H1 (cell line): ENCODE data around the gene UBE2G2. TPM values are rescaled to one million over a fixed set of nuclear protein-coding genes. Genes with fewer than 3 reads are reported as not detected.
A peak's percentile ranks its signal among the peaks of the same experiment; 100 is the strongest.

Source experiments
- CTCF ChIA-PET: fragments of 300-600 bp; sonication (Branson Sonifier 250); formaldehyde crosslinking; loops from one replicate; lab custom pipeline; 2021; ENCODE audit not compliant: partially characterized antibody; lab: Charles Lee
- POLR2A ChIA-PET: fragments of 300-600 bp; sonication (Branson Sonifier 250); formaldehyde crosslinking; loops from one replicate; lab custom pipeline; 2021; ENCODE audit warnings: inconsistent platforms; ENCODE audit not compliant: partially characterized antibody; lab: Charles Lee
- DNase-seq, 2 experiments: peaks; one replicate each; pipeline versions ENCODE4 v3.0.0 to v3.0.0-alpha.2; 2010 to 2022; ENCODE audit warnings: low spot score in 2 of 2, low read depth in 1 of 2, mixed read lengths in 1 of 2
- FAIRE-seq: peaks from 2 replicates; lab custom pipeline; 2011; peaks lifted over from hg19 to GRCh38; lab: Jason Lieb, UNC
- H2AFZ ChIP-seq: 2 replicates; pipeline ENCODE4 v1.8.1; 2012; ENCODE audit warnings: low read length, inconsistent platforms
- H2AK5ac ChIP-seq: 2 replicates; pipeline ENCODE4 v1.6.1; 2013; ENCODE audit warnings: low read depth, low read length
- H2BK120ac ChIP-seq: replicated peaks from 2 replicates; pipeline ENCODE3; 2013; ENCODE audit warnings: low read depth, low read length, inconsistent platforms
- H2BK12ac ChIP-seq: 2 replicates; pipeline ENCODE4 v1.6.1; 2013; ENCODE audit warnings: low read depth, low read length
- H2BK15ac ChIP-seq: 2 replicates; pipeline ENCODE4 v1.6.1; 2013; ENCODE audit warnings: low read length
- H2BK20ac ChIP-seq: 2 replicates; pipeline ENCODE4 v1.6.1; 2013; ENCODE audit warnings: low read length
- H2BK5ac ChIP-seq: 2 replicates; pipeline ENCODE4 v1.6.1; 2013; ENCODE audit warnings: low read depth, low read length
- H3K14ac ChIP-seq: 2 replicates; pipeline ENCODE4 v1.6.1; 2013; ENCODE audit warnings: inconsistent platforms; ENCODE audit not compliant: insufficient read length
- H3K18ac ChIP-seq: 2 replicates; pipeline ENCODE4 v1.6.1; 2013; ENCODE audit warnings: low read length; ENCODE audit errors: extremely low read depth
- H3K23ac ChIP-seq: 2 replicates; pipeline ENCODE4 v1.6.1; 2013; ENCODE audit warnings: inconsistent platforms; ENCODE audit not compliant: insufficient read length
- H3K23me2 ChIP-seq: 2 replicates; pipeline ENCODE4 v1.6.1; 2013; ENCODE audit warnings: low read depth, low read length
- H3K27ac ChIP-seq: 2 replicates; pipeline ENCODE4 v1.6.1; 2011; ENCODE audit warnings: low read depth, low read length, inconsistent platforms
- H3K27me3 ChIP-seq, 4 experiments: replicated peaks in 1 of 4; 1 replicate in 1 of 4; 2 replicates in 3 of 4; pipeline versions ENCODE4 v1.6.1 to v1.8.1; 2011 to 2013; ENCODE audit warnings: low read length in 3 of 4, mild to moderate bottlenecking in 3 of 4, inconsistent platforms in 2 of 4, mixed read lengths in 2 of 4, moderate library complexity in 1 of 4; ENCODE audit not compliant: control insufficient read depth in 3 of 4, insufficient read depth in 3 of 4; ENCODE audit errors: extremely low read depth in 1 of 4
- H3K36me3 ChIP-seq, 4 experiments: 2 replicates each; pipeline versions ENCODE4 v1.6.1 to v1.8.1; 2011 to 2013; ENCODE audit warnings: mild to moderate bottlenecking in 4 of 4, low read length in 3 of 4, moderate library complexity in 2 of 4, control low read depth in 1 of 4, inconsistent platforms in 1 of 4; ENCODE audit not compliant: insufficient read depth in 4 of 4, control insufficient read depth in 2 of 4
- H3K4ac ChIP-seq: replicated peaks from 2 replicates; pipeline ENCODE3; 2013; ENCODE audit warnings: low read length, low read depth, mixed read lengths, inconsistent platforms; ENCODE audit not compliant: insufficient read length
- H3K4me1 ChIP-seq, 4 experiments: replicated peaks in 1 of 4; 1 replicate in 1 of 4; 2 replicates in 3 of 4; pipeline versions ENCODE4 v1.6.1 to v1.8.1; 2011 to 2013; ENCODE audit warnings: low read length in 3 of 4, inconsistent platforms in 2 of 4, mixed read lengths in 1 of 4; ENCODE audit not compliant: insufficient read depth in 4 of 4, control insufficient read depth in 3 of 4
- H3K4me2 ChIP-seq, 2 experiments: 2 replicates each; pipeline versions ENCODE4 v1.6.1 to v1.8.1; 2011 to 2013; ENCODE audit warnings: low read depth in 2 of 2, low read length in 2 of 2, control low read depth in 1 of 2, inconsistent platforms in 1 of 2, mild to moderate bottlenecking in 1 of 2; ENCODE audit not compliant: insufficient read depth in 1 of 2
- H3K4me3 ChIP-seq, 4 experiments: fragments of 200-600, 300-600 bp in 1 of 4; sonication (generic), shearing (Covaris generic), sonication (Bioruptor Twin) in 1 of 4; 2 replicates each; pipeline versions ENCODE4 v1.5.1 to v1.8.1; 2011 to 2016; ENCODE audit warnings: low read length in 4 of 4, low read depth in 3 of 4, control low read depth in 2 of 4, inconsistent platforms in 2 of 4, mild to moderate bottlenecking in 2 of 4, mixed read lengths in 1 of 4, moderate library complexity in 1 of 4; ENCODE audit not compliant: insufficient read depth in 2 of 4; ENCODE audit errors: extremely low read depth in 1 of 4
- H3K56ac ChIP-seq: replicated peaks from 2 replicates; pipeline ENCODE3; 2013; ENCODE audit warnings: low read depth, mild to moderate bottlenecking, mixed read lengths, low read length, inconsistent platforms; ENCODE audit not compliant: insufficient read length
- H3K79me1 ChIP-seq: 2 replicates; pipeline ENCODE4 v1.6.1; 2013; ENCODE audit warnings: low read depth, low read length, control low read depth
- H3K79me2 ChIP-seq, 2 experiments: 2 replicates each; pipeline versions ENCODE4 v1.6.1 to v1.8.1; 2012 to 2013; ENCODE audit warnings: low read length in 2 of 2, mild to moderate bottlenecking in 2 of 2, inconsistent platforms in 1 of 2; ENCODE audit not compliant: insufficient read depth in 2 of 2, control insufficient read depth in 1 of 2
- H3K9ac ChIP-seq, 4 experiments: replicated peaks in 1 of 4; 1 replicate in 1 of 4; 2 replicates in 3 of 4; pipeline versions ENCODE4 v1.6.1 to v1.8.1; 2011 to 2013; ENCODE audit warnings: low read depth in 3 of 4, low read length in 3 of 4, control low read depth in 2 of 4, mild to moderate bottlenecking in 2 of 4, moderate library complexity in 2 of 4, inconsistent platforms in 1 of 4; ENCODE audit errors: extremely low read depth in 1 of 4
- H3K9me3 ChIP-seq, 2 experiments: 2 replicates each; pipeline versions ENCODE4 v1.6.1 to v1.8.1; 2012 to 2013; ENCODE audit warnings: mild to moderate bottlenecking in 2 of 2, moderate library complexity in 2 of 2, control low read depth in 1 of 2, inconsistent platforms in 1 of 2, low read depth in 1 of 2, low read length in 1 of 2, mixed read lengths in 1 of 2; ENCODE audit not compliant: insufficient read depth in 2 of 2
- H4K20me1 ChIP-seq, 2 experiments: replicated peaks in 1 of 2; 2 replicates each; pipeline versions ENCODE3 to v1.8.1; 2011 to 2013; ENCODE audit warnings: inconsistent platforms in 2 of 2, low read length in 2 of 2, mild to moderate bottlenecking in 1 of 2; ENCODE audit not compliant: insufficient read depth in 2 of 2, control insufficient read depth in 1 of 2
- H4K5ac ChIP-seq: 2 replicates; pipeline ENCODE4 v1.6.1; 2013; ENCODE audit warnings: low read length, low read depth, mixed read lengths, inconsistent platforms; ENCODE audit not compliant: insufficient read length
- H4K8ac ChIP-seq: 2 replicates; pipeline ENCODE4 v1.8.0; 2013; ENCODE audit warnings: mild to moderate bottlenecking, moderate library complexity, low read length, inconsistent platforms; ENCODE audit not compliant: insufficient read depth; ENCODE audit errors: extremely low read depth
- H4K91ac ChIP-seq: replicated peaks from 2 replicates; pipeline ENCODE3; 2013; ENCODE audit warnings: low read length, mixed read lengths, inconsistent platforms; ENCODE audit not compliant: insufficient read length
- ATF2 ChIP-seq: IDR thresholded peaks from 2 replicates; pipeline ENCODE4 v1.6.1; 2012; ENCODE audit warnings: low read length, inconsistent platforms
- GTF2F1 ChIP-seq: IDR thresholded peaks from 2 replicates; pipeline ENCODE4 v1.6.1; 2012; ENCODE audit warnings: low read depth, low read length, improper control_type of control experiment, borderline replicate concordance
- KDM4A ChIP-seq: IDR thresholded peaks from one replicate; pipeline ENCODE4 v1.7.1; 2012; ENCODE audit warnings: low read depth, mild to moderate bottlenecking, moderate library complexity, low read length, inconsistent platforms; ENCODE audit not compliant: severe bottlenecking
- POLR2A ChIP-seq, 2 experiments: IDR thresholded peaks; 1 replicate in 1 of 2; 2 replicates in 1 of 2; pipeline ENCODE4 v1.6.1; 2011; ENCODE audit warnings: low read depth in 2 of 2, low read length in 2 of 2, mild to moderate bottlenecking in 2 of 2; ENCODE audit errors: control extremely low read depth in 1 of 2
- RAD21 ChIP-seq, 2 experiments: IDR thresholded peaks in 1 of 2; conservative IDR thresholded peaks in 1 of 2; 2 replicates each; pipeline ENCODE4 v1.6.1; 2011; ENCODE audit warnings: low read depth in 2 of 2, low read length in 2 of 2, improper control_type of control experiment in 1 of 2, inconsistent platforms in 1 of 2, mild to moderate bottlenecking in 1 of 2, moderate library complexity in 1 of 2
- SP1 ChIP-seq: IDR thresholded peaks from 2 replicates; pipeline ENCODE4 v1.6.1; 2011; ENCODE audit warnings: low read depth, low read length
- SP4 ChIP-seq: IDR thresholded peaks from 2 replicates; pipeline ENCODE4 v1.6.1; 2012; ENCODE audit warnings: low read length, inconsistent platforms
- USF2 ChIP-seq: IDR thresholded peaks from 2 replicates; pipeline ENCODE4 v1.6.1; 2011; ENCODE audit warnings: low read length, improper control_type of control experiment
- WGBS, 2 experiments: shearing (Covaris generic) in 1 of 2; methylation state at CpG; one replicate each; pipeline versions ENCODE4 v1.1.6 to v1.1.7; 2013 to 2015; ENCODE audit warnings: low lambda C conversion rate in 2 of 2, mixed read lengths in 2 of 2, inconsistent platforms in 1 of 2, low coverage in 1 of 2, missing lambda C conversion rate in 1 of 2; ENCODE audit not compliant: insufficient replicate concordance in 2 of 2, insufficient coverage in 1 of 2, insufficient read length in 1 of 2; ENCODE audit errors: extremely low coverage in 1 of 2, missing lambda C conversion rate in 1 of 2; 5-methylcytosine and 5-hydroxymethylcytosine counted together
- polyA plus RNA-seq, 7 experiments: library from polyadenylated mRNA; depleted of rRNA in 3 of 7; stranded (reverse) in 5 of 7; unstranded in 2 of 7; fragments of >200 nt in 5 of 7; fragments of 200-250 nt in 2 of 7; gene quantifications; 1 replicate in 5 of 7; 2 replicates in 1 of 7; 4 replicates in 1 of 7; pipeline versions ENCODE4 v1.2.1 to v1.2.3, GENCODE V29; 2011 to 2013; ENCODE audit warnings: missing spikeins in 2 of 7, mixed read lengths in 2 of 7
- total RNA-seq: library from RNA; stranded (reverse); fragmentation: NEBNext Ultra II Directional; extraction: Animal tissue kit (Norgen Biotek cat#: 25700); gene quantifications from 2 replicates; pipeline ENCODE4 v1.2.1, GENCODE V29; 2021

UBE2G2 gene
- total and polyA plus RNA-seq, 2 of the 8 experiments (the other 6 are each of a cell fraction or from before 2014, with no cell fraction given) = 96.3 to 101 TPM

- Histone ChIP-seq H2BK15ac (peak overlapping the region; percentile 40; the same call in 1 of the 2 replicates), H2BK12ac (peak overlapping the region; percentile 82; the same call in 1 of the 2 replicates), H3K79me2 (no peaks in the 10 kb centered on the region), H3K18ac (no peak overlapping the region; the same call in 1 of the 2 replicates), H3K23me2 (0 out of 2 replicates have a peak, but pooled peaks cover 4% of the 10 kb centered on the region), H3K4ac (no peak overlapping the region), H3K9ac (no peak overlapping the region), H3K9me3 (no peaks in the 10 kb centered on the region; a peak in 1 of 4 replicates), H3K23ac (no peak overlapping the region), H2AFZ (no peak overlapping the region), H4K91ac (peak overlapping the region; percentile 97), H3K14ac (no peak overlapping the region), H2BK120ac (no peak overlapping the region), H2BK20ac (no peak overlapping the region), H3K79me1 (no peaks in the 10 kb centered on the region), H4K8ac (peak overlapping the region; percentile 36; the same call in 1 of the 2 replicates), H3K27ac (no peak overlapping the region), H3K4me1 (peaks cover 0 to 33% (median 18%) of the 10 kb centered on the region in 4 experiments; a peak in 6 of 7 replicates), H3K4me3 (no peak overlapping the region), H2AK5ac (no peak overlapping the region), H4K20me1 (peaks cover 0 to 3% of the 10 kb centered on the region in 2 experiments), H3K27me3 (0 out of 7 replicates have a peak, but pooled peaks cover 0 to 7% (median under 1%) of the 10 kb centered on the region in 4 experiments), H2BK5ac (no peak overlapping the region), H3K56ac (no peak overlapping the region), H4K5ac (no peak overlapping the region), H3K36me3 (no peaks in the 10 kb centered on the region), H3K4me2 (no peak overlapping the region)
- ChIA-PET CTCF (interaction anchor here (1.0 to 2.6 kb wide), 6 partner anchors 10 to 60 kb away, joined by 3 to 14 read pairs (median 6); no protein-coding TSS in a partner anchor), POLR2A (interaction anchor here (1.1 to 1.8 kb wide), 2 partner anchors 29 to 169 kb away, joined by 3 to 4 read pairs; no protein-coding TSS in a partner anchor)
- WGBS, 2 experiments = 87% methylated on average over 23 of the region's 34 CpGs; no CpG with 5 or more reads in 1 of the 2 experiments
- DNase-seq = no peak
- FAIRE-seq = no peak
- no peak for TF ChIP-seq USF2
- no peak for TF ChIP-seq POLR2A (IDR thresholded peaks at IDR 0.05; ENCODE audit: control extremely low read depth in 1 of 2, low read depth in 2 of 2, low read length in 2 of 2)
- TF ChIP-seq KDM4A = no peak
- no peak for TF ChIP-seq RAD21 (IDR thresholded peaks at IDR 0.05 in 1 of 2, conservative IDR thresholded peaks at IDR 0.05 in 1 of 2; ENCODE audit: low read depth in 2 of 2, low read length in 2 of 2)
- TF ChIP-seq SP1 = no peak
- no peak for TF ChIP-seq GTF2F1
- no peak for TF ChIP-seq SP4
- no peak for TF ChIP-seq ATF2
These were observed 49.6 kb downstream of the UBE2G2 start for GRCh38 chr21:44751799-44752636.
